ENCODE data around the gene OR2B6.

Gene OR2B6

GRCh38 chr6:28001351-28001750 is 44.3 kb downstream of the OR2B6 start:
- DNase-seq, result no peak

GRCh38 chr6:28001751-28002150 is 44.7 kb downstream of the OR2B6 start:
- DNase-seq, result no peak

- DNase-seq, result no peak
Observed at GRCh38 chr6:28002161-28002560, 45.1 kb downstream of the OR2B6 start.

GRCh38 chr6:28003059-28003458 is 46.0 kb downstream of the OR2B6 start:
- peak in 1 of 2 experiments; percentile 22 for DNase-seq

GRCh38 chr6:28003661-28004060 is 46.6 kb downstream of the OR2B6 start:
- DNase-seq, result no peak

GRCh38 chr6:28004350-28005151 is 47.5 kb downstream of the OR2B6 start:
- DNase-seq, result no peak

GRCh38 chr6:28005152-28005890 is 48.3 kb downstream of the OR2B6 start:
- DNase-seq, result no peak

- DNase-seq, result no peak
Observed at GRCh38 chr6:28005975-28006374, 48.9 kb downstream of the OR2B6 start.

All from SHP77 (cell line).